DOHH2 (cell line): ENCODE results near the gene EHD4.

ENCODE experiments used
- H3F3A ChIP-seq: fragments of 200-600 bp; sonication (generic), shearing (Covaris generic); 2 replicates; pipeline ENCODE4 v1.6.0; 2016; ENCODE audit warnings: antibody characterized with exemption, mild to moderate bottlenecking; ENCODE audit not compliant: control insufficient read depth, insufficient read depth
- H3K27ac ChIP-seq: fragments of 200-600 bp; sonication (generic); 2 replicates; pipeline ENCODE4 v1.5.1; 2014; ENCODE audit warnings: low read depth, mild to moderate bottlenecking, low read length, moderate library complexity
- H3K27me3 ChIP-seq: fragments of 200-600 bp; sonication (generic); 2 replicates; pipeline ENCODE4 v1.6.1; 2014; ENCODE audit warnings: mild to moderate bottlenecking, low read length, mixed read lengths; ENCODE audit not compliant: control insufficient read depth
- H3K36me3 ChIP-seq: fragments of 200-600 bp; sonication (generic); 2 replicates; pipeline ENCODE4 v1.6.1; 2014; ENCODE audit warnings: mild to moderate bottlenecking, low read length, moderate library complexity, mixed read lengths; ENCODE audit not compliant: control insufficient read depth
- H3K4me1 ChIP-seq: fragments of 200-600 bp; sonication (generic); 2 replicates; pipeline ENCODE4 v1.6.1; 2014; ENCODE audit warnings: mild to moderate bottlenecking, low read length, mixed read lengths; ENCODE audit not compliant: control insufficient read depth
- H3K4me2 ChIP-seq: fragments of 200-600 bp; sonication (generic); 2 replicates; pipeline ENCODE4 v1.6.0; 2014; ENCODE audit warnings: mild to moderate bottlenecking, low read length, moderate library complexity
- H3K4me3 ChIP-seq: fragments of 200-600 bp; sonication (generic); 2 replicates; pipeline ENCODE4 v1.5.1; 2014; ENCODE audit warnings: mild to moderate bottlenecking, low read length, mixed read lengths
- H3K79me2 ChIP-seq: fragments of 200-600 bp; sonication (generic); 2 replicates; pipeline ENCODE4 v1.6.1; 2014; ENCODE audit warnings: mild to moderate bottlenecking, low read length, mixed read lengths; ENCODE audit not compliant: control insufficient read depth
- H3K9me2 ChIP-seq: fragments of 200-600 bp; sonication (generic); replicated peaks from 2 replicates; pipeline ENCODE4 v1.6.1; 2014; ENCODE audit warnings: mild to moderate bottlenecking, low read length, mixed read lengths; ENCODE audit not compliant: control insufficient read depth
- H3K9me3 ChIP-seq: fragments of 200-600 bp; sonication (generic); 2 replicates; pipeline ENCODE4 v1.6.1; 2014; ENCODE audit warnings: antibody characterized with exemption, low read length, mixed read lengths; ENCODE audit not compliant: control insufficient read depth, insufficient read depth
- H4K20me1 ChIP-seq: fragments of 200-600 bp; sonication (generic); 2 replicates; pipeline ENCODE4 v1.6.0; 2014; ENCODE audit warnings: low read depth, mild to moderate bottlenecking, antibody characterized with exemption, low read length, moderate library complexity; ENCODE audit not compliant: control insufficient read depth, insufficient read depth
- CTCF ChIP-seq: fragments of 200-600 bp; sonication (generic); IDR thresholded peaks from one replicate; pipeline ENCODE4 v1.5.1; 2014; ENCODE audit warnings: antibody characterized with exemption, mild to moderate bottlenecking, low read depth, low read length; ENCODE audit not compliant: poor library complexity, severe bottlenecking
- EZH2phosphoT487 ChIP-seq: fragments of 200-600 bp; sonication (generic); IDR thresholded peaks from 2 replicates; pipeline ENCODE4 v1.6.1; 2017; ENCODE audit warnings: borderline replicate concordance, mild to moderate bottlenecking, antibody characterized with exemption, low read length, moderate library complexity, mixed read lengths

Gene EHD4

GRCh38 chr15:41923401-41923997, 48.9 kb downstream of the EHD4 start:
- Histone ChIP-seq H3K9me3 (no peaks in the 10 kb centered on the region), H3F3A (peaks cover 11% of the 10 kb centered on the region; the same call in 1 of the 2 replicates), H3K36me3 (peaks cover 11% of the 10 kb centered on the region; the same call in 1 of the 2 replicates), H3K27me3 (no peaks in the 10 kb centered on the region), H3K4me1 (peaks cover 25% of the 10 kb centered on the region), H3K4me2 (no peak overlapping the region), H4K20me1 (no peaks in the 10 kb centered on the region), H3K9me2 (no peaks in the 10 kb centered on the region), H3K79me2 (no peaks in the 10 kb centered on the region), H3K4me3 (no peak overlapping the region), H3K27ac (no peak overlapping the region)
- TF ChIP-seq EZH2phosphoT487 (no peak), CTCF (no peak)

- no peaks in the 10 kb centered on the region for H3K9me3 ChIP-seq
- H3K4me2 ChIP-seq: no peak overlapping the region
- H3K36me3 ChIP-seq: peaks cover 12% of the 10 kb centered on the region; the same call in 1 of the 2 replicates
- no peak overlapping the region for H3K4me3 ChIP-seq
- TF ChIP-seq CTCF (no peak), EZH2phosphoT487 (no peak)
- no peaks in the 10 kb centered on the region for H3K79me2 ChIP-seq
- H3K4me1 ChIP-seq: peaks cover 14% of the 10 kb centered on the region
- no peaks in the 10 kb centered on the region for H3K27me3 ChIP-seq
- H4K20me1 ChIP-seq: no peaks in the 10 kb centered on the region
- peaks cover 3% of the 10 kb centered on the region; the same call in 1 of the 2 replicates for H3F3A ChIP-seq
- no peak overlapping the region for H3K27ac ChIP-seq
- H3K9me2 ChIP-seq: no peaks in the 10 kb centered on the region
These were observed 50.0 kb downstream of the EHD4 start for GRCh38 chr15:41922353-41922752.

DNA sequence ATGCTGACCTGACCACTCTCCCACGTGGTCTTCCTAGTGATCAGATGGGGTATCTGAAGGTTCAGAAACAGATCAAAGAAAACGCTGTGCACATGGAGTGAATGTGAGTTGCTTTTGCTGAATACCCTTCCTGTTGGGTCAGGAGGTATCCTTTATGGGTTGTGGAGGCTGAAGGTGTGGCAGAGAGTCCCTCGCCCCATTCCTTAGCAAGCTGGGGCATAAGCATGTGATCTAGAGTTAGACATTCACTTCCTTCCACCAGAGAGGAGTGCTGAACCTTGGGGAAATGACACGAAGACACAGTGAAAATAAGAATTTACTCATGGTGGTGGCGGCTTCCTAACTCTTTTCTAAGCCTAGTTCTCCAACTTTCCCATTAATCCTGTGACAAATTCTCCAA, 50.7 kb downstream of the EHD4 start:
- Histone ChIP-seq H3K27ac (no peak overlapping the region), H3K4me2 (no peak overlapping the region), H3F3A (no peaks in the 10 kb centered on the region), H3K9me3 (no peaks in the 10 kb centered on the region), H3K9me2 (no peaks in the 10 kb centered on the region), H3K4me3 (no peak overlapping the region), H3K4me1 (peaks cover 7% of the 10 kb centered on the region), H3K36me3 (peaks cover 12% of the 10 kb centered on the region; the same call in 1 of the 2 replicates), H3K79me2 (no peaks in the 10 kb centered on the region), H4K20me1 (no peaks in the 10 kb centered on the region), H3K27me3 (no peaks in the 10 kb centered on the region)
- TF ChIP-seq CTCF: no peak
